Fibroblast of mammary gland (primary cell): Measurements from ENCODE around the gene CDKN2A.

ENCODE experiments used
- DNase-seq: peaks from one replicate; pipeline ENCODE4 v3.0.0-alpha.2; 2010; ENCODE audit warnings: low read depth
- H3K4me3 ChIP-seq: 2 replicates; pipeline ENCODE4 v1.5.1; 2011; ENCODE audit warnings: low read depth, mild to moderate bottlenecking, low read length, moderate library complexity; ENCODE audit not compliant: control insufficient read depth
- CTCF ChIP-seq: conservative IDR thresholded peaks from 2 replicates; pipeline ENCODE4 v1.5.1; 2011; ENCODE audit warnings: low read depth, low read length, inconsistent platforms; ENCODE audit not compliant: control insufficient read depth, insufficient read depth

CDKN2A gene

GRCh38 chr9:22029231-22029630 lies 35.0 kb upstream of the CDKN2A start:
- H3K4me3 ChIP-seq, result no peak overlapping the region
- no peak for TF ChIP-seq CTCF
- DNase-seq, result no peak

GRCh38 chr9:22028394-22028793 lies 34.2 kb upstream of the CDKN2A start:
- no peak for DNase-seq
- no peak overlapping the region for H3K4me3 ChIP-seq
- TF ChIP-seq CTCF, result no peak

- no peak for TF ChIP-seq CTCF
- H3K4me3 ChIP-seq, result no peak overlapping the region
- DNase-seq, result no peak
Measured at GRCh38 chr9:22026696-22027095, 32.5 kb upstream of the CDKN2A start.

GRCh38 chr9:22022396-22022795 lies 28.2 kb upstream of the CDKN2A start:
- no peak for TF ChIP-seq CTCF
- no peak overlapping the region for H3K4me3 ChIP-seq
- DNase-seq, result no peak

- DNase-seq, result peak; percentile 48
- H3K4me3 ChIP-seq, result no peak overlapping the region
- TF ChIP-seq CTCF, result no peak
Measured at GRCh38 chr9:22010866-22011625, 16.9 kb upstream of the CDKN2A start.

- DNase-seq, result no peak
- H3K4me3 ChIP-seq, result peak overlapping the region; percentile 39
- TF ChIP-seq CTCF, result peak; percentile 45
Measured at GRCh38 chr9:22009506-22009867, 15.3 kb upstream of the CDKN2A start.
